Loucy (cell line): Measurements from ENCODE around the gene APLN.

Source experiments
- EZH2phosphoT487 ChIP-seq: fragments of 200-600 bp; IDR thresholded peaks from 2 replicates; pipeline ENCODE4 v1.6.1; 2018; ENCODE audit warnings: antibody characterized with exemption, mild to moderate bottlenecking, moderate library complexity, borderline replicate concordance
- TF ChIP-seq, protein P1 (sequence below): fragments of 200-600 bp; sonication (generic); conservative IDR thresholded peaks from 2 replicates; pipeline ENCODE4 v1.5.1; 2014; ENCODE audit warnings: mild to moderate bottlenecking, antibody characterized with exemption, low read length

DNA sequence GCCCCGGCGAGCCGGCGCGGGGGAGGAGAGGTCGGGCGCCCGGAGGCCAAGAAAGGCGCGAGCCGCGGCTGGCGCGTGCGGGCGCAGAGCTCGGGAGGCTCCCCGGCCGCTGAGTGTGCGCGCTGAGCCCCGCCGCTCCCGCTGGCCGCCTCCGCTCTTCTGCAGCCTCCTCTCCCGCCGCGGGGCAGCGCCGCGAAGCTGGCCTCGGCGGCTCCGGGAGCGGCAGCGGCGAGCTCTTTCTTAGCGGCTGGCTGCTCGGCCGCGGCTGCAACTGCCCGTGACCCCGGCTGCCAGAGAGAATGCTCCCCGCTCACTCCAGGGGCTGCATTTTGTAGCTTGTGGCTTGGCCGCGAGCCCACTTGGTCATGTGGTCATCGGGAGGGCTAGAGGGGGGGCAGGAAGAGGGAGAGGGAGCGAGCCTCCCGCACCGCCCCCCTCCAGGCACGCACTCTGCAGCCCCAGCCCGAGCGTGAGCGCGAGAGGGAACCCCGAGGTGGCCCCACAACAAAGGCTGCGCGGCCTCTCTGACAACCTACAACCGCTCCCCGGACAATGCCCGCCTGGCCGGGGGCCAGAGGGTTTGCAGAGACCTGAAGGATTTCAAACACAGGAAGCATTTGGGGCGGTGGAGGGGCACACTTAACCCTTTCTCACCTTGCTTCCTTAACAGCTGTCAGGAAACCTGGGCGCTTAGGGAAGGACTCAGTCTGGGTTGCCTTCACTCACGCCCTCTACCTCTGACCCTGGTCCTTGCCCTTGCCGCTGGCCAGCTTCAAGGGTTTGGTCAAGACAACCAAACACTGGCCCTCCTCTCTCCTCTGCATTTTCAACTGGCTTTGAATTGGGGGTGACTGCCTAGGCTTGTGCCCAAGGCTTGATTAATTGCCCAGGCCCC lies at the start of gene APLN:
- TF ChIP-seq, protein P1, sequence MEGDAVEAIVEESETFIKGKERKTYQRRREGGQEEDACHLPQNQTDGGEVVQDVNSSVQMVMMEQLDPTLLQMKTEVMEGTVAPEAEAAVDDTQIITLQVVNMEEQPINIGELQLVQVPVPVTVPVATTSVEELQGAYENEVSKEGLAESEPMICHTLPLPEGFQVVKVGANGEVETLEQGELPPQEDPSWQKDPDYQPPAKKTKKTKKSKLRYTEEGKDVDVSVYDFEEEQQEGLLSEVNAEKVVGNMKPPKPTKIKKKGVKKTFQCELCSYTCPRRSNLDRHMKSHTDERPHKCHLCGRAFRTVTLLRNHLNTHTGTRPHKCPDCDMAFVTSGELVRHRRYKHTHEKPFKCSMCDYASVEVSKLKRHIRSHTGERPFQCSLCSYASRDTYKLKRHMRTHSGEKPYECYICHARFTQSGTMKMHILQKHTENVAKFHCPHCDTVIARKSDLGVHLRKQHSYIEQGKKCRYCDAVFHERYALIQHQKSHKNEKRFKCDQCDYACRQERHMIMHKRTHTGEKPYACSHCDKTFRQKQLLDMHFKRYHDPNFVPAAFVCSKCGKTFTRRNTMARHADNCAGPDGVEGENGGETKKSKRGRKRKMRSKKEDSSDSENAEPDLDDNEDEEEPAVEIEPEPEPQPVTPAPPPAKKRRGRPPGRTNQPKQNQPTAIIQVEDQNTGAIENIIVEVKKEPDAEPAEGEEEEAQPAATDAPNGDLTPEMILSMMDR, result no peak
- TF ChIP-seq EZH2phosphoT487, result no peak
